PFSK-1 (cell line): ENCODE results near the gene VPS8.

Source experiments
- FOXP2 ChIP-seq: optimal IDR thresholded peaks from 2 replicates; pipeline ENCODE3; 2011; ENCODE audit warnings: borderline replicate concordance, control low read depth, inconsistent platforms; ENCODE audit not compliant: insufficient read depth; ENCODE audit errors: extremely low read length, extremely low read depth
- POLR2AphosphoS5 ChIP-seq: IDR thresholded peaks from 2 replicates; pipeline ENCODE4 v1.6.1; 2012; ENCODE audit warnings: low read depth, mild to moderate bottlenecking, control low read depth, low read length, moderate library complexity
- SIN3A ChIP-seq: IDR thresholded peaks from 2 replicates; pipeline ENCODE4 v1.6.1; 2012; ENCODE audit warnings: mild to moderate bottlenecking, low read length, moderate library complexity, borderline replicate concordance; ENCODE audit not compliant: insufficient read depth
- TAF1 ChIP-seq: IDR thresholded peaks from 2 replicates; pipeline ENCODE4 v1.6.1; 2012; ENCODE audit warnings: low read length, control low read depth, borderline replicate concordance; ENCODE audit not compliant: insufficient read depth
- TF ChIP-seq, protein P1 (sequence below), 2 experiments: IDR thresholded peaks; 2 replicates each; pipeline versions ENCODE4 v1.6.1 to v1.8.0; 2011 to 2012; ENCODE audit warnings: low read depth in 2 of 2, low read length in 2 of 2, control low read depth in 1 of 2, inconsistent platforms in 1 of 2, mild to moderate bottlenecking in 1 of 2, moderate library complexity in 1 of 2; ENCODE audit not compliant: insufficient read depth in 1 of 2

VPS8 gene

DNA sequence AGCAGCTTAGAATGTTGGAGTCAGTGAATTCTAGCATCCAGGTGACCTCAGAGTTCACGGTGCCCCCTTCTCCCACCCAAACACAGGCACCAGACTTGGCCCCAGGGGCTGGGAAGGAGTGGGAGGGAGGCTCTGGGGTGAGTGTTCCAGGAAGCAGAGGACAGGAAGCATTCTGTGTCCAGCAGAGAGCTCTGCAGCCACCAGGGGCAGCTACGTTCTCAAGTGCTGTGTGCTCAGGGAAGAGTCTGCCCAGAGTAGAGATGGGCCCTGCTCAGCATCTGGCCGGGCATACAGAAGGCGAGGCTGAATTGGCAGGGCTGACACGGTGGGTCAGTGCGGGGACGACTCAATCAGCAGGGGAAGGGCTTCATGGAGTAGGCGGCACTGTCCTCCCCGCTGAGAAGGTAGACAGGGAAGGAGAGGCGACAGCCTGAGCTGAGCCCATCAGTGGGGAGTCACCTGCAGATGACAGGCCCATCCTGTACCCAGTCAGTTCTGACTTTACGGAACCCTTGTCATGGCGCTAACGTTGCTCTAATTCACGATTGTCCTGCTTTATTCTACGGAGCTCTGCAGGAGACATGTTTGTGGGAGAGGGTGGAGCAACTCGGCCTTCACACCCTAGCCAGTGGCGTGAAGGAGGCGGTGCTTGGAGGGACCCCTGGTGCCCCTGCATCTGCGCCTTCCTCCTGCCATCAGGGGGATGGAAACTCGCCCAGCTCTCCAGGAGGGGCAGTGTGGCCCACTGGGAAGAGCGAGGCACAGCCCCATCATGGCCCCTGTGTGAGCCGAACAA is 258.7 kb downstream of the VPS8 start:
- no peak for TF ChIP-seq TAF1
- TF ChIP-seq, protein P1, sequence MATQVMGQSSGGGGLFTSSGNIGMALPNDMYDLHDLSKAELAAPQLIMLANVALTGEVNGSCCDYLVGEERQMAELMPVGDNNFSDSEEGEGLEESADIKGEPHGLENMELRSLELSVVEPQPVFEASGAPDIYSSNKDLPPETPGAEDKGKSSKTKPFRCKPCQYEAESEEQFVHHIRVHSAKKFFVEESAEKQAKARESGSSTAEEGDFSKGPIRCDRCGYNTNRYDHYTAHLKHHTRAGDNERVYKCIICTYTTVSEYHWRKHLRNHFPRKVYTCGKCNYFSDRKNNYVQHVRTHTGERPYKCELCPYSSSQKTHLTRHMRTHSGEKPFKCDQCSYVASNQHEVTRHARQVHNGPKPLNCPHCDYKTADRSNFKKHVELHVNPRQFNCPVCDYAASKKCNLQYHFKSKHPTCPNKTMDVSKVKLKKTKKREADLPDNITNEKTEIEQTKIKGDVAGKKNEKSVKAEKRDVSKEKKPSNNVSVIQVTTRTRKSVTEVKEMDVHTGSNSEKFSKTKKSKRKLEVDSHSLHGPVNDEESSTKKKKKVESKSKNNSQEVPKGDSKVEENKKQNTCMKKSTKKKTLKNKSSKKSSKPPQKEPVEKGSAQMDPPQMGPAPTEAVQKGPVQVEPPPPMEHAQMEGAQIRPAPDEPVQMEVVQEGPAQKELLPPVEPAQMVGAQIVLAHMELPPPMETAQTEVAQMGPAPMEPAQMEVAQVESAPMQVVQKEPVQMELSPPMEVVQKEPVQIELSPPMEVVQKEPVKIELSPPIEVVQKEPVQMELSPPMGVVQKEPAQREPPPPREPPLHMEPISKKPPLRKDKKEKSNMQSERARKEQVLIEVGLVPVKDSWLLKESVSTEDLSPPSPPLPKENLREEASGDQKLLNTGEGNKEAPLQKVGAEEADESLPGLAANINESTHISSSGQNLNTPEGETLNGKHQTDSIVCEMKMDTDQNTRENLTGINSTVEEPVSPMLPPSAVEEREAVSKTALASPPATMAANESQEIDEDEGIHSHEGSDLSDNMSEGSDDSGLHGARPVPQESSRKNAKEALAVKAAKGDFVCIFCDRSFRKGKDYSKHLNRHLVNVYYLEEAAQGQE (IDR thresholded peaks at IDR 0.05; ENCODE audit: insufficient read depth in 1 of 2, low read depth in 2 of 2, low read length in 2 of 2), result no peak
- TF ChIP-seq FOXP2, result no peak
- TF ChIP-seq POLR2AphosphoS5, result no peak

DNA sequence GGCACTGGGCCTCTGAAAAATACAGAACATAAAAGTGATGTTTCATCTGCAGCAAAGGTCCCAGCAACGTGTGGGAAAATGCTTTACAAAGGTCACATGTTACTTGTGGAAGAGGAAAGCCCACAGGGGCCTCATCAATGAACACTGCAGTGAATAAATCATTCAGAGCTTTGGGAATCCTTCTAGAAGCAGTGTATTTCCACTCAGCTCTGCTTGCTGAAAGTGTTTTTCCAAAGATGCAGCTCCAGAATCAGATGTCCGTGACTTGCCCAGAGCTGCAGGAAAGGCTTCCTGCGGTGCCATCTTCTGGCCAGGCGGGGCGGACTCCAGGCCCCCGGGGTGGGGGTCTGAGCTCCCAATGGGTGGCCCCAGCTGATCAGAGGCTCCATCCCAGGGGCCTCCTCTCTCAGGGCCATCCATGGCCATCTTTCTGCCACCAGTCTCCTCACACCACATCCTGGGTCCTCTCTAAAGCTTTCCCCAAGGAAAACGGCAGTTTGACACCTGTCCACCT is 259.4 kb downstream of the VPS8 start:
- no peak for TF ChIP-seq SIN3A
- no peak for TF ChIP-seq FOXP2
- TF ChIP-seq, protein P1 (IDR thresholded peaks at IDR 0.05; ENCODE audit: insufficient read depth in 1 of 2, low read depth in 2 of 2, low read length in 2 of 2), result no peak

DNA sequence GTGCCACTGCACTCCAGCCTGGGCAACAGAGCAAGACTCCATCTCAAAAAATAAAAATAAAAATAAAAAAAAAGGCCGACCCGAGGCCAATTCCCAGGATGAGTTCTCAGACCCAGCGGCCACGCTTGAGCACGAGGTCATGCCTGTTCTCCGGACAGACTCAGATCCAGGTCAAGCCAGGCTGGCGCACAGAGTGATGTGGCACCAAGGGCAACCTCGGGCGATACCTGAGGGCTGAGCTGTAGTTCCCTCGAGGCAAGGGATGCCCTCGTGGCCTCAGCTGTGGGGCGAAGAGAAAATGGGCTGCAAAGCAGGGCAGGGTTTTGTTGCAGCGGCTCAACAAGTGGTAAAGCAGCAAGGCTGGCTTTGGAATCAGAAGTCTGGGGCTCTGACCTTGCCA is 263.6 kb downstream of the VPS8 start:
- TF ChIP-seq POLR2AphosphoS5 (no peak), TAF1 (no peak), FOXP2 (no peak), SIN3A (no peak)
- TF ChIP-seq, protein P1 (IDR thresholded peaks at IDR 0.05; ENCODE audit: insufficient read depth in 1 of 2, low read depth in 2 of 2, low read length in 2 of 2), result no peak

DNA sequence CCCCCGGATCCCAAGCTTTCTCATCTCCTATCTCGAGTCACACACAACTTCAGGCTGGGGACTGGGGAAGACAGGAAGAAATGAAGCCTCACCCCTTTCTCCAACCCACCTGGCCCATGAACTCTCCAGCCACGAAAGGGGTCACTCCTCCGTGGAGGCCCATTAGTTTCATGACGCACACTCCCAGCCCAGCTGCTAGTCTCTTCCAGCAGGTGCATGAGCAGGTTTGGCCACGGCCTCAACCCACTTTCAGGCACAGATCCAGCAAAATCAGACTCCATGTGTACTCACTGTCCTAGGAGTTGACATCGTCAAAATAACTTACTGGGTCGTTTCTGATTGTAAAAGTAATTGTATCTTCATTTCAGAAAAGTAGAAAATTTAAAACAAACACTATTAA is 264.3 kb downstream of the VPS8 start:
- TF ChIP-seq SIN3A, result no peak
- TF ChIP-seq FOXP2, result no peak
- TF ChIP-seq, protein P1 (IDR thresholded peaks at IDR 0.05; ENCODE audit: insufficient read depth in 1 of 2, low read depth in 2 of 2, low read length in 2 of 2), result no peak
- TF ChIP-seq POLR2AphosphoS5, result no peak
- TF ChIP-seq TAF1, result no peak
